ENCODE results near the gene ZNF333. TPM values are rescaled to one million over a fixed set of nuclear protein-coding genes. Genes with fewer than 3 reads are reported as not detected.

The ZNF333 gene
- total and polyA plus RNA-seq, 2 donors (not counting 3 experiments of a cell fraction or from before 2014, with no cell fraction given): 11.1 to 19.7 TPM

DNA sequence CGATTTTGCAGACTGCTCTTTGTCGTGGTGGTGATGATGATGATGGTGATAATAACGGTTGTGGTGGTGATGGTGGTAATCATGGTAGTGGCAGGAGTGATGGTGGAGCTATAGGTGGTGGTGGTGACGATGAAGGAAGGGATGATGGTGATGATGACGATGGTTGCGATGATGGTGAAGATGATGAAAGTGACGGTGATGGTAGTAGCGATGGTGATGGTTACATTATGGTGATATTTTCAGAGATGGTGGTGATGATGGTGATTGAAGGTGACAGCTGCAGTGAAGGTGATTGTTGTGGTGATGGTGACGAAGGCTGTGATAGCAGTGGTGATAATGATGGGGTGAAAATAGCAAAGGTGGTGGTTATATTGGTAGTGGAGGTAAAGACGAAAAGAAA is 13.1 kb upstream of the ZNF333 start:
- H3K4me3 ChIP-seq (replicated peaks in 1 of 3; ENCODE audit: insufficient read depth in 1 of 3, low read depth in 1 of 3, low read length in 3 of 3): no peak overlapping the region
- dilution Hi-C loops (cut with MboI; ENCODE audit: extremely low pct_ligation_motif_present, low sequenced_read_pairs): no loop called here
- CTCF ChIA-PET: interaction anchor here (1.3 to 1.4 kb wide), 2 partner anchors 9 to 10 kb away, joined by 3 to 5 read pairs; no protein-coding TSS in a partner anchor
- DNase-seq (ENCODE audit: low read depth, low spot score) (no peak), FAIRE-seq (no peak)
- H3K27me3 ChIP-seq (ENCODE audit: control insufficient read depth in 2 of 2, insufficient read depth in 2 of 2, low read length in 2 of 2): no peaks in the 10 kb centered on the region
- H3K27ac ChIP-seq (ENCODE audit: insufficient read depth, low read depth, low read length): no peak overlapping the region
- no peak overlapping the region for H3K9ac ChIP-seq (replicated peaks; ENCODE audit: extremely low read depth, insufficient read depth, low read length)
- POLR2A ChIA-PET: interaction anchor here (0.6 kb wide), 1 partner anchor 17 kb away, joined by 3 read pairs; no protein-coding TSS in a partner anchor
- H3K9me1 ChIP-seq (replicated peaks; ENCODE audit: control insufficient read depth, extremely low read depth, insufficient read depth, low read length): no peaks in the 10 kb centered on the region
- TF ChIP-seq JUN (IDR thresholded peaks at IDR 0.05; ENCODE audit: borderline replicate concordance, insufficient read depth, insufficient read length, low read depth) (no peak), EZH2 (IDR thresholded peaks at IDR 0.05; ENCODE audit: borderline replicate concordance, low read depth, low read length, severe bottlenecking) (no peak), MYC (IDR thresholded peaks at IDR 0.05; ENCODE audit: low read depth, low read length) (no peak), POLR2A (IDR thresholded peaks at IDR 0.05; ENCODE audit: low read depth, low read length) (no peak), GATA2 (IDR thresholded peaks at IDR 0.05; ENCODE audit: insufficient read depth, insufficient read length, low read depth, low read length) (no peak), POLR2AphosphoS5 (IDR thresholded peaks at IDR 0.05; ENCODE audit: insufficient read depth, low read depth, low read length) (no peak), FOS (IDR thresholded peaks at IDR 0.05; ENCODE audit: borderline replicate concordance, insufficient read depth, low read length) (no peak)
- TF ChIP-seq, protein P1, sequence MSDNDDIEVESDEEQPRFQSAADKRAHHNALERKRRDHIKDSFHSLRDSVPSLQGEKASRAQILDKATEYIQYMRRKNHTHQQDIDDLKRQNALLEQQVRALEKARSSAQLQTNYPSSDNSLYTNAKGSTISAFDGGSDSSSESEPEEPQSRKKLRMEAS (IDR thresholded peaks at IDR 0.05; ENCODE audit: insufficient read depth, insufficient read length): no peak
- TF ChIP-seq, protein P2, sequence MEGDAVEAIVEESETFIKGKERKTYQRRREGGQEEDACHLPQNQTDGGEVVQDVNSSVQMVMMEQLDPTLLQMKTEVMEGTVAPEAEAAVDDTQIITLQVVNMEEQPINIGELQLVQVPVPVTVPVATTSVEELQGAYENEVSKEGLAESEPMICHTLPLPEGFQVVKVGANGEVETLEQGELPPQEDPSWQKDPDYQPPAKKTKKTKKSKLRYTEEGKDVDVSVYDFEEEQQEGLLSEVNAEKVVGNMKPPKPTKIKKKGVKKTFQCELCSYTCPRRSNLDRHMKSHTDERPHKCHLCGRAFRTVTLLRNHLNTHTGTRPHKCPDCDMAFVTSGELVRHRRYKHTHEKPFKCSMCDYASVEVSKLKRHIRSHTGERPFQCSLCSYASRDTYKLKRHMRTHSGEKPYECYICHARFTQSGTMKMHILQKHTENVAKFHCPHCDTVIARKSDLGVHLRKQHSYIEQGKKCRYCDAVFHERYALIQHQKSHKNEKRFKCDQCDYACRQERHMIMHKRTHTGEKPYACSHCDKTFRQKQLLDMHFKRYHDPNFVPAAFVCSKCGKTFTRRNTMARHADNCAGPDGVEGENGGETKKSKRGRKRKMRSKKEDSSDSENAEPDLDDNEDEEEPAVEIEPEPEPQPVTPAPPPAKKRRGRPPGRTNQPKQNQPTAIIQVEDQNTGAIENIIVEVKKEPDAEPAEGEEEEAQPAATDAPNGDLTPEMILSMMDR (IDR thresholded peaks at IDR 0.05; ENCODE audit: extremely low read depth in 1 of 2, insufficient read depth in 1 of 2, low read depth in 1 of 2, low read length in 2 of 2): no peak
- H3K4me1 ChIP-seq (ENCODE audit: control insufficient read depth, extremely low read depth, insufficient read depth, low read length): no peaks in the 10 kb centered on the region
- no peaks in the 10 kb centered on the region for H3K9me3 ChIP-seq (replicated peaks; ENCODE audit: control insufficient read depth, insufficient read depth, low read length)
- H3K4me2 ChIP-seq (ENCODE audit: insufficient read depth, low read length): no peak overlapping the region
- no TSS peak for BruUV-seq (replicated peaks)
- H2AFZ ChIP-seq (ENCODE audit: low read depth, low read length): no peak overlapping the region
- H3K36me3 ChIP-seq (ENCODE audit: control insufficient read depth in 2 of 2, extremely low read depth in 1 of 2, insufficient read depth in 2 of 2, low read length in 2 of 2): no peaks in the 10 kb centered on the region
- no peaks in the 10 kb centered on the region for H3K79me2 ChIP-seq (ENCODE audit: control insufficient read depth, insufficient read depth, low read length)
- H4K20me1 ChIP-seq (replicated peaks; ENCODE audit: control insufficient read depth, extremely low read depth, insufficient read depth, low read length): no peaks in the 10 kb centered on the region
- intact Hi-C loops (cut with micrococcal nuclease): no loop called here
